T-helper 1 cell (primary cell): ENCODE measurements around the gene HORMAD2.
A peak's percentile ranks its signal among the peaks of the same experiment; 100 is the strongest.
"Not testable (repeated sequence)": the region's sequence is repeated elsewhere in the genome, so short reads cannot be mapped to it uniquely, and the experiment has no call there.

Experiments used
- DNase-seq, 5 donors: peaks; one replicate each; pipeline ENCODE4 v3.0.0-alpha.2; 2012 to 2020

Gene HORMAD2

GRCh38 chr22:30059346-30060020 lies 20.8 kb upstream of the HORMAD2 start:
- DNase-seq = not testable (repeated sequence)

- not testable (repeated sequence) for DNase-seq
Observed at GRCh38 chr22:30061094-30061493, 19.2 kb upstream of the HORMAD2 start.

- no peak for DNase-seq
Observed at GRCh38 chr22:30062259-30062658, 18.0 kb upstream of the HORMAD2 start.

GRCh38 chr22:30062950-30063349 lies 17.3 kb upstream of the HORMAD2 start:
- no peak for DNase-seq

GRCh38 chr22:30064172-30064571 lies 16.1 kb upstream of the HORMAD2 start:
- no peak for DNase-seq

GRCh38 chr22:30073743-30074142 lies 6.5 kb upstream of the HORMAD2 start:
- DNase-seq = no peak

GRCh38 chr22:30074147-30074546 lies 6.1 kb upstream of the HORMAD2 start:
- DNase-seq = no peak

- no peak for DNase-seq
Observed at GRCh38 chr22:30074994-30075393, 5.3 kb upstream of the HORMAD2 start.

GRCh38 chr22:30077279-30077880 lies 2.9 kb upstream of the HORMAD2 start:
- no peak for DNase-seq

- peak in 1 of 5 donors; percentile 69 for DNase-seq
Observed at GRCh38 chr22:30078320-30079311, 1.6 kb upstream of the HORMAD2 start.

- no peak for DNase-seq
Observed at GRCh38 chr22:30080805-30081204, 541 bp downstream of the HORMAD2 start.

GRCh38 chr22:30086496-30086895 lies 6.2 kb downstream of the HORMAD2 start:
- no peak for DNase-seq

GRCh38 chr22:30087037-30087436 lies 6.8 kb downstream of the HORMAD2 start:
- not testable (repeated sequence) for DNase-seq

- no peak for DNase-seq
Observed at GRCh38 chr22:30087611-30088010, 7.3 kb downstream of the HORMAD2 start.

GRCh38 chr22:30088468-30088867 lies 8.2 kb downstream of the HORMAD2 start:
- no peak for DNase-seq

GRCh38 chr22:30089655-30089974 lies 9.4 kb downstream of the HORMAD2 start:
- no peak for DNase-seq

- DNase-seq = no peak
Observed at GRCh38 chr22:30092686-30093085, 12.4 kb downstream of the HORMAD2 start.

GRCh38 chr22:30094804-30095203 lies 14.5 kb downstream of the HORMAD2 start:
- no peak for DNase-seq

- DNase-seq = no peak
Observed at GRCh38 chr22:30097861-30098260, 17.6 kb downstream of the HORMAD2 start.

- not testable (repeated sequence) for DNase-seq
Observed at GRCh38 chr22:30100770-30101169, 20.5 kb downstream of the HORMAD2 start.

GRCh38 chr22:30104501-30105156 lies 24.4 kb downstream of the HORMAD2 start:
- peak in 1 of 5 donors; percentile 67 for DNase-seq

GRCh38 chr22:30105483-30105882 lies 25.2 kb downstream of the HORMAD2 start:
- no peak for DNase-seq

- DNase-seq = no peak
Observed at GRCh38 chr22:30113494-30113893, 33.2 kb downstream of the HORMAD2 start.
